Ammon's horn (tissue), 1 donor: ENCODE data around the gene ALDH1L1.

Experiments used
- DNase-seq: peaks from one replicate; pipeline ENCODE4 v3.0.0-alpha.2; 2016; ENCODE audit warnings: low spot score

Gene ALDH1L1

GRCh38 chr3:126154391-126155279 is 25.8 kb downstream of the ALDH1L1 start:
- no peak for DNase-seq

GRCh38 chr3:126153695-126154360 is 26.6 kb downstream of the ALDH1L1 start:
- no peak for DNase-seq

- no peak for DNase-seq
These were observed 27.3 kb downstream of the ALDH1L1 start for GRCh38 chr3:126152901-126153694.

GRCh38 chr3:126152458-126152857 is 27.9 kb downstream of the ALDH1L1 start:
- no peak for DNase-seq

GRCh38 chr3:126151562-126152302 is 28.7 kb downstream of the ALDH1L1 start:
- DNase-seq, result no peak

DNA sequence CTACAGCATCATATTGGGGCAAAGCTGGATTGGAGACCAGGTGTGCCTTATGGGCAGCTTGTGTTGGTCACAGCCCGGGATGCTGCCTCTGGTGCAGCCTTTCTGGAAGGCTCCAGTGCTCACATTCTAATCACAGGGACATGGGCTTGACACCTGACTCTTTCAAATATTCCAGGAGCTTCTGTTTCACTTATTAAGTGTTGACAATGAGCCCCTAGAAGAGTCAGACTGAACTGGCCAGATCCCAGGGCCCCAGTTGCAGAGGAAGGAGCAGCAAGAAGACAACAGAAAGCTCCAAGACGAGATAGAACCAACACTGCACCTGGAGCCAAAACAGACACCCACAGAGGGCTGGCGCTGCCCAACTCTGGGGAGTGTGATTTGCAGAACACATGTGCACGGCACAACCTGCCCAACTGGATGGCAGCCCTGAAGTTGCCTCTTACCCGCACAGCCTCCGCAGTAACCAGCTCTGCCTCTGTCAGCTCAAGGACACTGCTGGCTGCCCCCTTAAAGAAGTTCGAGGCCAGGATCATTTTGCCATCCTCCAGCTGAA is 30.3 kb downstream of the ALDH1L1 start:
- peak; percentile 0 for DNase-seq

DNA sequence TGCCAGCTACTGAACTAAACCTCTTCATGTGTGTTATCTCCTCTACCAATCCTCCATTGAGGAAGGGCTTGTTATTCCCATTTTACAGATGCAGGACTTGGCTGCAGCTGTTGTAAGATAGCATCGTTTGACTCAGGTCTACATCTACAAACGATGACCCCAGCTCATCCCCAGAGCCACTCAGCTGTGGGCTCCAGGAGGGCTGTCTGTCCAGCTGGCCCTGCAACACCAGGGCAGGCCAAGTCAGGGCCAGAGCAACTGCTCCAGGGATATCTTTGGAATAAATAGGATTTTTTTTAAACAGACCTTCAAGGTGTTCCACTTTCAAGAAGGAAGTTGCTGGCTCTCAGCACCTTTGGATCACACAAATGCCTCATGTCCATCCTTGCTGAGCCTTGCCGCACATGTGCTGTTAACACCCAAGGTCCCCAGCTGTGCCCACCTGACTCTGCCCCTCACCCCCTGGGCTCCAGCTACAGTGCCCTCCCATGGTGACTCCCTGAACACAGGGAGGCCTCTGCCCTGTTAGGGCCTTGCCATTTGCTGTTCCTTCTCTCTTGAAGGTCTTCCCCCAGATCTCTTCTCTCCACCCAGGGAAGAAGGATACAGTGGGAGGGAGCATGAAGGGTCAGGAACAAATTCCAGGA is 31.0 kb downstream of the ALDH1L1 start:
- DNase-seq, result no peak

DNA sequence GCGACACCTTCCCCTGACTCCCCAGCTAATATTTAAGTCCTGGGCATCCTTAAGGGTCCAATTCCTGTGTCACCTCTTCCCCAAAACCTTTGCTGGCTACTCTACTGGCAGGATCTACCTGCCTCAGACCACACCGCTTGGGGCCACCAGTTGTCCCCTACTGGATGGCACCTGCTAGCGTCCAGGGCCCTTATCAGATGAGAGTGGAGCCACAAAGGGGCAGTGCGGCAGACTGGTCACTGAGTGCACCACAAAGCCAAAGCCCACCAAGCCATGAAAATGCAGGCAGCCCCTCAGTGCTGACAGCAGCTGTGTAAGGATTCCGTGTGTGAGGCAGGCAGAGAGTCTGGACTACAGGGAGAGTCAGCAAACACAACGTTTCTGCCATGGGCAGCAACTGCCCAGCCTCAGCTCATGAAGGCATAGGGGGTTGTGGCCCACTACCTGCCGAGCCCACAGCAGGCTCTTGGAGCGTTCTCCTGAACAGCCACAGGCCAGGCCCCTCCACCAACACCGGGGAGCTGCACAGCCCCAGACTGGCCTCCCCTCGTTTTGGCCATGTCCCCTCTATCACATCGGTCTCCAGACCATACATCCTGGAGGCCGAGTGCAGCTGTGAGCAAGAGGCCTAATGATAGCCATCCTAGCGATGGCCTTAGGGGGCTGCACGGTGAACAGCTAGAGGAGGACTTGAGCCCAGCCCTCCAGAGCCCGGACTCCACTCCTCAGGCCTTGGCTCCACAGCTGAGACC is 32.3 kb downstream of the ALDH1L1 start:
- DNase-seq, result no peak

DNA sequence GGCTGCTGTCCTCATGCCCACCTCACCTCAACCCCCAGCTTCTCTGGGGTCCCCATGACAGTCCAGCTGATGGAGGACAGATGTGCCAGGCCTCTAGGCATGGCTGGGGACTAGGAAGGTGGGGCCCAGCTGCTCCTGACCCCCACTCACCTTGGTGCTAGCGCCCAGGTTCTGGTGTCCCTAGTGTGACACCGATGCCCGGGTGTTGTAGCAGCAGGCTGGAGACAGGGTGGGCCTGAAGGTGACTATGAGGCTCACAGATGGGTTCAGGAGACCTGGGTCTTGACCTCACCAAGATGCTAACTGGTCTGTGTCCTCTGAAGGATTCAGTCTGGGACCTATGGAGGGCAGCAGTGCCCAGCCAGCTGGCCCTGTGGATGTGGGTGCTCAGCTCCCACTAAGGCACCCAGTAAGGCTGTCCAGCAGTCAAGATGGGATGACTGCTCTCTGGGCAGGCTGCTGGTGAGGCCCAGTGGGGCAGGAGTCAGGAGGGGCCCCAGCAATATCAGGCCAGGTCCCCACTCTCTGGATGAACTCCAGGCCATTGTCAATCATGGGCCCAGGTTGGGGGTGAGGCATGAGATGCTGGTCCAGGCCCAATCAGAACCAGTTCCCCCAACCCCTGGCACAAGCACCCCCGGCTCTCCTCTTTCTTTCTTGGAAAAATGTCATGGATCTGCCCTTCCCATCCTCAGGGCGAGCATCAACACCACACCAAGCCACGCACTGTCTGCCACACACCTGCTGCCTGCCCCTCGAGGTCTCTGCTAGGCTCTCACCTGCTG is 33.0 kb downstream of the ALDH1L1 start:
- DNase-seq, result no peak

DNA sequence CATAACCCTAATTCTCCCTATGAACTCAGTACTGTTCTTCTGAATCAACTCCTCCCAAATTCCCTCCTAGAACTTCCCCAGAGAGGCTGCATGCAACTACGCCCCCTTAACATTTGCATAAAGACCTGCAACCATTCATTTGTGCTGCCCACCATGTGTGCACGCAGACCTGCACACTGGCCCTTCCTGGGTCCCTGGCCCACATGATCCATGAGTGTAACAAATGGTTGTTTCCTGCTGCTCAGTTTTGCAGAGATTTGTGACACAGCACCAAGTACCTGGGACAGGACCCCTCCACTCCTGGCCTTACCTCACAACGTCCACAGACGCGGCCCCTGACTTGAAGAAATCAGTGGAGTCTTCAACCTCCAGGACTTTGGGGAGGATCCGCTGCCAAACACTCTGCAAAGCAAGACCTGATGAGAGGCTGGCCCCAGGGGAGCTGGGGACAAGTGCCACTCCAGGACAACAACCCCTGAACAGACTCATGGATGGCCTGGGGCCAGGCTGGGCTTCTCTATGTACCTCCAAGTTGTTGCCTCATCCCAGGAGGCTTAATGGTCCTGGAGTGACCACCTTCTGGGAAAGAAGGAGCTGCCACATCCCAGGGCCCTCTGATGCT is 33.8 kb downstream of the ALDH1L1 start:
- DNase-seq, result peak; percentile 0

DNA sequence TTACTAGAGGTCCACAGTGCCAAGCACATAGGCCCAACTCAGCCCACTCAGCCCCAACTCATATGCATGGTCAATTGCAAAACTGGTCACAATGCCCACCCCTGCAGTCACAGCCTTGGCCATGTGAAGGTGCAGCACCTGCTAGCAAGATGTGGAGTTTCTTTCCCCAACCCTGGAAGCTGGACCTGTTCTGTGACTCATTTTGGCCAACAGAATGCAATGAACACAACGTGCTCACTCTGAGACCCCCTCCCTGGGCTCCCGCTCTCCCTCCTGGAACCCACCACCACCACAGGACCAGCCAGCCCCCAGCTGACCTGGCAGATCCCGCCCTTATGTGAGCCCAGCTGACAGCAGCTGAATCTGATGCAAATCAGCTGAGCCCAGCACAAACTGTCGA is 34.4 kb downstream of the ALDH1L1 start:
- peak; percentile 0 for DNase-seq

DNA sequence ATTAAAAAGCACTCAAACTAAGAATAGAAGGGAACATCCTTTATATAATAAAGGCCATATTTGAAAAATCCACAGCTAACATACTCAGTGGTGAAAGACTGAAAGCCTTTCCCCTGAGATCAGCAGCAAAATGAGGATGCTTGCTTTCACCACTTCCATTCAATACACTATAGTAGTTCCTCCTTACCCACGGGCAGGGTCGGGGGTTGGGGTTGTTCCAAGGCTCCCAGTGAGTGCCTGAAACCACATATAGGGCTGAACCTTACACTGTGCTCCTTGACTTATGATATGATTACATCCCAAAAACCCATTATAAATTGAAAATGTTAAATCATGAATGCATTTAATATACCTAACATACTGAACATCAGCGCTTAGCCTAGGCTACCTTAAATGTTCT is 37.7 kb downstream of the ALDH1L1 start:
- no peak for DNase-seq

DNA sequence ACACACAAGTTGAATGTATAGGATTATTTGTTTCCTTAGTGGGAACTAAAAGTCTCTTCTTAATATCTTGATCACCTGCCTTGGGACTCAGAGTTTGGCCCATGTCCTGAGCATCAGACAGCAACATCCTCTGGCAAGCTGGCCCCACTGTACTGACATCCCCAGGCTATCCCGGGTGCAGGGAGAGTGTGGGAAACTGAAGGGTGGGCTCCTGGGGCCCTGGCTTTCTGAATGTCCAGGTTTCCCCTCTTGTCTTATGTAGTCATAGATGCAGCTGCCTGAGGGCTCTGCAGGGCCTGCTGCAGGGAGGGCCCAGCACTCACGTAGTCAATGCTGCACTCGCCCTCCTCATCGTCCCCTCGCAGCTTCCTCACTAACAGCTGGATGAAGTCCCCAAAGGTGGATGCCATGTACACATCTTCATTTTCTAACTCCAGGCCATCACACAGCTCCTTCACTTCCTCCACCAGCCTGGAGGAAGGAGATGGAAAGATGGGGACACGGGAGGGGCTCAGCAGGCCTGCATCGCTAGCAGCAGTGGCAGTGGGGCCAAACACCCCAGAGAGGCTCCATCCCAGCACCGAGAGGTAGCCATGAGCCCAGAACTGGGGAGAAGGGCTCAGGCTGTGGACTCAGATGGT is 42.8 kb downstream of the ALDH1L1 start:
- no peak for DNase-seq

GRCh38 chr3:126136428-126137220 is 43.8 kb downstream of the ALDH1L1 start:
- DNase-seq, result no peak

DNA sequence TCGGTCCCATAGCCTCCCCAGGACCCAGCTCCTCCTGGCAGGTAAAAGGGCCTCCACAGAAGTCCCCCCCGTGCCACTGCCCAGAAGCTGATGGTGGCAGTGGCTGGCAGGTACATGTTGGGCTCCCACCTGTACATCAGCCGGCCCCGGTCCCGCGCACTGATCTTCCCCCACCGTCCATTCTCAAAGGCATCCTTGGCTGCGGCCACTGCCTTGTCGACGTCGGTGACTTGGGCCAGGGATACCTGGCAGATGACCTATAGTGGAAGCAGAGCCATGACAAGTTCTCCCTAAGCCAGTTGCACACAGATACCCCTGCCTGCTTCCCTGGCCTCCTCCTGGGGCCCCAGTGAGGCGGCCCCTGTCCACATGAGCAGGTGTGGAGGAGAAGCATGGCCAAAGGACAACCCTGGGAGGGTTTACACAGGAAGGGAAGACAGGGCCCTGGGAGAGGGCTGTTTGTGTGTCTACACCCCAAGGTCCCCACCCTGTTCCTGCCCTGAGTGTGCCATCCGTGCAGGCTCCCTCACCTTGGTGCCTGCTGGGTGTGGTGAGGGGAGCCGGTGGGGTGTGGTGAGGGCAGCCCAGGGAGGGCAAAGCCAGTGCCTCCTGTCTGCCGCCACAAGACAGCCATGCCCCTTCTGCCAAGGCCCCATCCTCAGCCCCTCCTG is 44.8 kb downstream of the ALDH1L1 start:
- no peak for DNase-seq

DNA sequence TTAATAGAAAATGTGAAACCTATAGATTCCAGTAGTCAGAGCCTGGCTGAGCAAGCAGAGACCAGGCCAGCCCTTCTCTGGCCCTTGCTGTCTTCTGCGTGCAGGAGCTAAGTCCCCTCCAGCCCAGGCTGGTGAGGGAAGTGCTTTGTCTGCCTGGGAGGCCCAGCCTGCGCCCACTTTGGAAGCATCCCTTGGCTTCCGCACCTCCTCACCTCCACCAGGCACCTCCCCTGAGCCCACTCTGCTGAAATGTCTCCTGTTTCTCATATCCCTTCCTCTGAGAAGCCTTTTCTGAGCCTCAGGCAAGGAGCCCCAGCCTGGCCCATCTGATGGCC is 45.3 kb downstream of the ALDH1L1 start:
- DNase-seq, result no peak
